Measurements from ENCODE around the gene SNX22. TPM values are rescaled to one million over a fixed set of nuclear protein-coding genes. Genes with fewer than 3 reads are reported as not detected.

SNX22 gene
- total RNA-seq, 6 experiments from 2014 or later = 0.43 to 4.2 (median 1.6) TPM

DNA sequence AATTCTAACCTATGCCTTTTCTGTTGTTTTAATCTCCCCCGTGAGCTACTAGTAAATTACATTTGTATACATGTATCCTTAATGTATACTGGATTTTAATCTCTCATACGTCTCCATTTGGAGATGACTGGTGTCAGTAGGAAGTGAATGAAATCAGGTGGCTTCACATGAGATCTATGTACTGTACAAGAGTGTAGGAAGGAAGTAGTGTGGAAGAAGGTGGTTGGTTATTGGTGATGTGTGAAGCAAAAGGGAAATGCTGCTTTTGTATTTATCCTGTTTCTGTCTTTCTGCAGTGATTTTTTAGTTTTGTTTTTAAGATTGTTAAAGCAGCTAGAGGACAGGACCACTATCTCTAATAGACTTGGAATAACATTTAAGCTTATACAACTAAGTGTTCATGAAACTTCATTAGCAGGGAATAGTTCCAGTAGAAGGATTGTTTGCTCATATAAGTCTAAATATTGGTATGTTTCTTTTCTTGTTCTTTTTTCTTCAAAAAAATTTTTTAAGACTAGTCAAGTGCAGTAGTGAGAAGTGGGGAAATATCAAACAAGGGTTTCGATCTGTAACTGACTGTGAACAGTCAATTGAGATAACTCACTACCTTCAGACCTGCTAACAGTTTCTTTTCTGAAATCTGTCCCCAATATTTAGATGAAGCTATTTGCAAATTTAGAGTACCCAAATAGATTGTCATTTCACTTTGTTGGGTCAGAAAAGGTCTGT, 40.4 kb upstream of the SNX22 start:
- H3K27ac ChIP-seq = peak overlapping the region in 2 of 3 donors; percentile 43 to 53
- H3K4me3 ChIP-seq = no peak overlapping the region

DNA sequence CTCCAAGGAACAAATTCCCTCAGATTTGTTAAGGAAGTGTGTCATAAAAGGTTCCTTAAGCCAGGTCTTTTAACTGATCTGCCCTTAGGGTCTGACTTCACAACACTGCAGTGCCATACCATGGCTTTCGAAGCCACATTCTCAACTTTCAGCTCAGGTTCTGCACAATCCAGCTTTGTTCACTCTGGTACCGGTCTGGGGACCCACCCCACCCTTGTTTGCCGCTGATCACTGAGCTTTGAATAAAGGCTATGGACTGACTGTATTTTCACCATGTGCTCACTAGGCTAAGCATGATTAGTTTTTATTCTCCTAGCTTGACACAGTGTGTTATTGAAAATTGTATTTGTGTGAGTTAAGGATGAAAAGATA, 39.9 kb upstream of the SNX22 start:
- H3K4me3 ChIP-seq = no peak overlapping the region
- H3K4me1 ChIP-seq = peaks cover 0 to 55% (median 27%) of the 10 kb centered on the region in 4 donors
- H3K9me3 ChIP-seq = no peaks in the 10 kb centered on the region
- H3K27ac ChIP-seq = peak overlapping the region in 2 of 3 donors; percentile 43 to 53
- DNase-seq (no peak), ATAC-seq (peak; percentile 6 to 26 (median 13))
- no peak for TF ChIP-seq POLR2A (IDR thresholded peaks at IDR 0.05)
- TF ChIP-seq, protein P1, sequence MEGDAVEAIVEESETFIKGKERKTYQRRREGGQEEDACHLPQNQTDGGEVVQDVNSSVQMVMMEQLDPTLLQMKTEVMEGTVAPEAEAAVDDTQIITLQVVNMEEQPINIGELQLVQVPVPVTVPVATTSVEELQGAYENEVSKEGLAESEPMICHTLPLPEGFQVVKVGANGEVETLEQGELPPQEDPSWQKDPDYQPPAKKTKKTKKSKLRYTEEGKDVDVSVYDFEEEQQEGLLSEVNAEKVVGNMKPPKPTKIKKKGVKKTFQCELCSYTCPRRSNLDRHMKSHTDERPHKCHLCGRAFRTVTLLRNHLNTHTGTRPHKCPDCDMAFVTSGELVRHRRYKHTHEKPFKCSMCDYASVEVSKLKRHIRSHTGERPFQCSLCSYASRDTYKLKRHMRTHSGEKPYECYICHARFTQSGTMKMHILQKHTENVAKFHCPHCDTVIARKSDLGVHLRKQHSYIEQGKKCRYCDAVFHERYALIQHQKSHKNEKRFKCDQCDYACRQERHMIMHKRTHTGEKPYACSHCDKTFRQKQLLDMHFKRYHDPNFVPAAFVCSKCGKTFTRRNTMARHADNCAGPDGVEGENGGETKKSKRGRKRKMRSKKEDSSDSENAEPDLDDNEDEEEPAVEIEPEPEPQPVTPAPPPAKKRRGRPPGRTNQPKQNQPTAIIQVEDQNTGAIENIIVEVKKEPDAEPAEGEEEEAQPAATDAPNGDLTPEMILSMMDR (IDR thresholded peaks at IDR 0.05) = no peak
- 41% methylated on average over 3 of the region's 3 CpGs for WGBS (ENCODE audit: insufficient coverage, low coverage, low lambda C conversion rate, missing lambda C conversion rate)
- H3K36me3 ChIP-seq = peaks cover 0 to 31% (median 14%) of the 10 kb centered on the region in 4 donors
- no peaks in the 10 kb centered on the region for H3K27me3 ChIP-seq
- intact Hi-C loops (cut with DNase I) = no loop called here

More for the DNA sequence above, 40.4 kb upstream of the SNX22 start:
- intact Hi-C loops (cut with DNase I) = no loop called here
- H3K27me3 ChIP-seq = no peaks in the 10 kb centered on the region
- DNase-seq (no peak), ATAC-seq (peak in 1 of 4 donors; percentile 9)
- TF ChIP-seq, protein P1 (IDR thresholded peaks at IDR 0.05) = no peak
- TF ChIP-seq POLR2A (IDR thresholded peaks at IDR 0.05) = no peak
- peaks cover 0 to 25% (median 11%) of the 10 kb centered on the region in 4 donors for H3K36me3 ChIP-seq
- H3K9me3 ChIP-seq = no peaks in the 10 kb centered on the region
- H3K4me1 ChIP-seq = peaks cover 0 to 59% (median 27%) of the 10 kb centered on the region in 4 donors
- 34% methylated on average over 3 of the region's 3 CpGs for WGBS (ENCODE audit: insufficient coverage, low coverage, low lambda C conversion rate, missing lambda C conversion rate)

GRCh38 chr15:64112073-64112772, 39.3 kb upstream of the SNX22 start:
- Histone ChIP-seq H3K27ac (peak overlapping the region in 2 of 3 donors; percentile 43 to 53), H3K4me3 (no peak overlapping the region), H3K4me1 (peaks cover 0 to 50% (median 24%) of the 10 kb centered on the region in 4 donors), H3K9me3 (no peaks in the 10 kb centered on the region), H3K27me3 (no peaks in the 10 kb centered on the region), H3K36me3 (peaks cover 0 to 35% (median 15%) of the 10 kb centered on the region in 4 donors)
- intact Hi-C loops (cut with DNase I) = no loop called here
- no peak for TF ChIP-seq POLR2A (IDR thresholded peaks at IDR 0.05)
- TF ChIP-seq, protein P1 (IDR thresholded peaks at IDR 0.05) = no peak
- DNase-seq (no peak), ATAC-seq (peak; percentile 77 to 91 (median 86))
- 15% methylated on average over 4 of the region's 4 CpGs for WGBS (ENCODE audit: insufficient coverage, low coverage, low lambda C conversion rate, missing lambda C conversion rate)

DNA sequence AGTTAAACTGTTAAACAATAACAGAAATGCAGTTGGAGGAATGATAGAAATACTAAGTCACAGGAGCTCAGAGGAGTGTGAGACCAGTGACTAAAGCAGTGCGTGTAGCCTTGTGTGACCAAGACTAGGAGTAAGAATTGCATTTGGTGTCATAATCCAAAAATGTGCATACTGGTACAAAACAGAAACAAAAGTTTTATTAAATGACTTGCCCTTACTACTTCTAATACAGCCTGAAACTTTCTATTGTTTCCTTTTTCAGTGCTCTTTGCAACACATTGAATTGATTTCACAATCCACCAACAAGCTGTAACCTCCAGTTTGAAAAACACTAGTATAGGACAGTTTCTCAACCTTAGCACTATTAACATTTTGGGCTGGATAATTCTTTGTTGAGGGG, 38.6 kb upstream of the SNX22 start:
- Histone ChIP-seq H3K9me3 (no peaks in the 10 kb centered on the region), H3K36me3 (peaks cover 0 to 40% (median 19%) of the 10 kb centered on the region in 4 donors), H3K27ac (peak overlapping the region in 2 of 3 donors; percentile 12 to 53), H3K4me3 (no peak overlapping the region), H3K27me3 (no peaks in the 10 kb centered on the region), H3K4me1 (peaks cover 0 to 43% (median 21%) of the 10 kb centered on the region in 4 donors)
- ATAC-seq = peak; percentile 54 to 71 (median 66)
- DNase-seq = no peak
- 29% methylated on average over 1 of the region's 1 CpG for WGBS (ENCODE audit: insufficient coverage, low coverage, low lambda C conversion rate, missing lambda C conversion rate)
- TF ChIP-seq, protein P1 (IDR thresholded peaks at IDR 0.05) = no peak
- TF ChIP-seq POLR2A (IDR thresholded peaks at IDR 0.05) = no peak
- intact Hi-C loops (cut with DNase I) = no loop called here

All from right lobe of liver (tissue), 6 donors.